Suprapubic skin (tissue), 4 donors: ENCODE results near the gene SMIM8. TPM values are rescaled to one million over a fixed set of nuclear protein-coding genes. Genes with fewer than 3 reads are reported as not detected.

Experiments
- DNase-seq, 2 donors: peaks; one replicate each; pipeline ENCODE4 v3.0.0-alpha.2; 2019; ENCODE audit warnings: low spot score in 2 of 2
- H3K27ac ChIP-seq: fragments of 200-600 bp; sonication (generic); one replicate; pipeline ENCODE4 v1.5.1; 2019
- H3K27me3 ChIP-seq: fragments of 200-600 bp; sonication (generic); one replicate; pipeline ENCODE4 v1.5.1; 2019
- H3K36me3 ChIP-seq: fragments of 200-600 bp; sonication (generic); one replicate; pipeline ENCODE4 v1.5.1; 2019
- H3K4me1 ChIP-seq: fragments of 200-600 bp; sonication (generic); one replicate; pipeline ENCODE4 v1.5.1; 2019
- H3K4me3 ChIP-seq: fragments of 200-600 bp; sonication (generic); one replicate; pipeline ENCODE4 v1.5.1; 2019; ENCODE audit warnings: mild to moderate bottlenecking
- H3K9me3 ChIP-seq: fragments of 200-600 bp; sonication (generic); one replicate; pipeline ENCODE4 v1.5.1; 2019
- CTCF ChIP-seq, 2 donors: fragments of 200-600 bp in 1 of 2; fragments of 450-650 bp in 1 of 2; sonication (generic) in 1 of 2; IDR thresholded peaks; one replicate each; pipeline ENCODE4 v1.5.1; 2016 to 2019; ENCODE audit warnings: antibody characterized with exemption in 2 of 2, mild to moderate bottlenecking in 1 of 2, moderate library complexity in 1 of 2
- EP300 ChIP-seq: sonication (generic); formaldehyde crosslinking; IDR thresholded peaks from one replicate; pipeline ENCODE4 v1.6.1; 2017; ENCODE audit warnings: antibody characterized with exemption
- POLR2A ChIP-seq, 2 donors: fragments of 450-650 bp; IDR thresholded peaks; one replicate each; pipeline ENCODE4 v1.6.1; 2017; ENCODE audit warnings: antibody characterized with exemption in 2 of 2, mild to moderate bottlenecking in 2 of 2, moderate library complexity in 2 of 2
- POLR2AphosphoS5 ChIP-seq, 3 donors: sonication (generic); formaldehyde crosslinking; IDR thresholded peaks; one replicate each; pipeline ENCODE4 v1.6.1; 2017; ENCODE audit warnings: antibody characterized with exemption in 3 of 3
- WGBS: methylation state at CpG from one replicate; pipeline ENCODE4 v1.1.5; 2018; 5-methylcytosine and 5-hydroxymethylcytosine counted together
- total RNA-seq, 4 donors: library from RNA; depleted of rRNA; stranded (reverse); fragments of >200 nt; gene quantifications; one replicate each; pipeline ENCODE4 v1.1.0, GENCODE V29; 2016

The SMIM8 gene
- total RNA-seq, 4 donors from 2014 or later = 5.2 to 23.3 (median 10.0) TPM

- Histone ChIP-seq H3K36me3 (no peaks in the 10 kb centered on the region), H3K9me3 (no peaks in the 10 kb centered on the region), H3K4me1 (no peaks in the 10 kb centered on the region), H3K27me3 (no peaks in the 10 kb centered on the region), H3K27ac (no peak overlapping the region), H3K4me3 (no peak overlapping the region)
- TF ChIP-seq EP300 = no peak
- TF ChIP-seq POLR2A (IDR thresholded peaks at IDR 0.05) = no peak
- TF ChIP-seq CTCF (IDR thresholded peaks at IDR 0.05) = no peak
- TF ChIP-seq POLR2AphosphoS5 (IDR thresholded peaks at IDR 0.05) = no peak
- WGBS = 97% methylated on average over 1 of the region's 1 CpG
- no peak for DNase-seq
Measured at GRCh38 chr6:87341899-87342298, 19.5 kb downstream of the SMIM8 start.

- TF ChIP-seq POLR2A (IDR thresholded peaks at IDR 0.05) = no peak
- no peak for TF ChIP-seq CTCF (IDR thresholded peaks at IDR 0.05)
- no peak for TF ChIP-seq EP300
- TF ChIP-seq POLR2AphosphoS5 (IDR thresholded peaks at IDR 0.05) = no peak
Measured at GRCh38 chr6:87342829-87343228, 20.4 kb downstream of the SMIM8 start.

GRCh38 chr6:87344731-87345130 lies 22.3 kb downstream of the SMIM8 start, which contains the start of gene C6orf163:
C6orf163 (plus strand) TSS chr6:87344813; CDS start chr6:87345100, 287 bp downstream.
- Histone ChIP-seq H3K4me1 (no peaks in the 10 kb centered on the region), H3K9me3 (no peaks in the 10 kb centered on the region), H3K4me3 (no peak within 1 kb of the TSS), H3K36me3 (no peaks in the 10 kb centered on the region), H3K27ac (no peak within 1 kb of the TSS), H3K27me3 (no peaks in the 10 kb centered on the region)
- TF ChIP-seq POLR2A (IDR thresholded peaks at IDR 0.05) = no peak
- WGBS = 68% methylated on average over 2 of the region's 2 CpGs
- no peak for DNase-seq

More at GRCh38 chr6:87342829-87343228, 20.4 kb downstream of the SMIM8 start:
- Histone ChIP-seq H3K27me3 (no peaks in the 10 kb centered on the region), H3K4me3 (no peak overlapping the region), H3K4me1 (no peaks in the 10 kb centered on the region), H3K36me3 (no peaks in the 10 kb centered on the region), H3K9me3 (no peaks in the 10 kb centered on the region), H3K27ac (no peak overlapping the region)
- no peak for DNase-seq

- Histone ChIP-seq H3K27me3 (no peaks in the 10 kb centered on the region), H3K4me3 (no peak overlapping the region), H3K36me3 (no peaks in the 10 kb centered on the region), H3K4me1 (no peaks in the 10 kb centered on the region), H3K9me3 (no peaks in the 10 kb centered on the region), H3K27ac (no peak overlapping the region)
- TF ChIP-seq POLR2AphosphoS5 (IDR thresholded peaks at IDR 0.05) (no peak), CTCF (IDR thresholded peaks at IDR 0.05) (no peak), POLR2A (IDR thresholded peaks at IDR 0.05) (no peak), EP300 (no peak)
- DNase-seq = no peak
- 93% methylated on average over 3 of the region's 3 CpGs for WGBS
Measured at GRCh38 chr6:87346700-87347099, 24.3 kb downstream of the SMIM8 start.

- TF ChIP-seq POLR2AphosphoS5 (IDR thresholded peaks at IDR 0.05) (no peak), EP300 (no peak), CTCF (IDR thresholded peaks at IDR 0.05) (no peak), POLR2A (IDR thresholded peaks at IDR 0.05) (no peak)
- Histone ChIP-seq H3K36me3 (no peaks in the 10 kb centered on the region), H3K27ac (no peak overlapping the region), H3K4me1 (no peaks in the 10 kb centered on the region), H3K9me3 (no peaks in the 10 kb centered on the region), H3K4me3 (no peak overlapping the region), H3K27me3 (no peaks in the 10 kb centered on the region)
- no peak for DNase-seq
- 95% methylated on average over 2 of the region's 2 CpGs for WGBS
Measured at GRCh38 chr6:87349896-87350295, 27.5 kb downstream of the SMIM8 start.

GRCh38 chr6:87350516-87350915 lies 28.1 kb downstream of the SMIM8 start:
- Histone ChIP-seq H3K9me3 (no peaks in the 10 kb centered on the region), H3K4me1 (no peaks in the 10 kb centered on the region), H3K27ac (no peak overlapping the region), H3K4me3 (no peak overlapping the region), H3K36me3 (no peaks in the 10 kb centered on the region), H3K27me3 (no peaks in the 10 kb centered on the region)
- TF ChIP-seq CTCF (IDR thresholded peaks at IDR 0.05) (no peak), POLR2A (IDR thresholded peaks at IDR 0.05) (no peak), EP300 (no peak), POLR2AphosphoS5 (IDR thresholded peaks at IDR 0.05) (no peak)
- DNase-seq = no peak
